Measurements from ENCODE around the gene MLX.

GRCh38 chr17:42566215-42566882 lies 551 bp upstream of the MLX start:
- TF ChIP-seq EZH2 (IDR thresholded peaks at IDR 0.05; ENCODE audit: borderline replicate concordance, low read depth, low read length, poor library complexity, severe bottlenecking): no peak
- no peak for TF ChIP-seq CTCF (conservative IDR thresholded peaks at IDR 0.05; ENCODE audit: low read depth, low read length)
